Adrenal gland (tissue), 5 donors: Measurements from ENCODE around the gene MRPL9.

Source experiments
- POLR2A ChIP-seq, 2 donors: fragments of 450-650 bp; IDR thresholded peaks; one replicate each; pipeline ENCODE4 v1.6.1; 2017; ENCODE audit warnings: antibody characterized with exemption in 2 of 2, mild to moderate bottlenecking in 2 of 2, moderate library complexity in 1 of 2
- TF ChIP-seq, protein P1 (sequence below), 6 experiments: fragments of 450-650 bp in 4 of 6; fragments of 200-600 bp in 2 of 6; sonication (generic) in 1 of 6; IDR thresholded peaks; 1 replicate in 5 of 6; 2 replicates in 1 of 6; pipeline versions ENCODE4 v1.5.1 to v1.8.0; 2016 to 2021; ENCODE audit warnings: antibody characterized with exemption in 6 of 6, mild to moderate bottlenecking in 2 of 6, moderate library complexity in 1 of 6
- donor health status: DM: no; HTN: no; CAD: no.

DNA sequence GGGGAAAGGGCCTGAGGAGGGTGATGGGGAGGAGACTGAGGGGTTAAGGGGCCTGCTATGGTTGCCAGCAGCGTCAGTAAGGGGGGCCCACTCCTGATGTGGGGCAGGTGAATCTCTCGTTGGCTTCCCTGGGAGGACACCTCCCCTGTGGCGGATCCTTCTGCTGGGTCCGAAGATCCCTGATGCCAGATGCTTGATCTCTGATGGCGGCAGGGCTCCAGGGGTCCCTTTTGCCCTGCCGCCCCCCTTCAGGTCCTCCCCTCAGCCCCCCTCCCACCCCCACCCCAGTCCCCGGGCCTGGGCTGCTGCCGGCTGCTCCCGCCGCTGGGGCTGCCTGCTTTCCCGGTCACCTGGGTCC is 46.9 kb downstream of the MRPL9 start:
- TF ChIP-seq, protein P1, sequence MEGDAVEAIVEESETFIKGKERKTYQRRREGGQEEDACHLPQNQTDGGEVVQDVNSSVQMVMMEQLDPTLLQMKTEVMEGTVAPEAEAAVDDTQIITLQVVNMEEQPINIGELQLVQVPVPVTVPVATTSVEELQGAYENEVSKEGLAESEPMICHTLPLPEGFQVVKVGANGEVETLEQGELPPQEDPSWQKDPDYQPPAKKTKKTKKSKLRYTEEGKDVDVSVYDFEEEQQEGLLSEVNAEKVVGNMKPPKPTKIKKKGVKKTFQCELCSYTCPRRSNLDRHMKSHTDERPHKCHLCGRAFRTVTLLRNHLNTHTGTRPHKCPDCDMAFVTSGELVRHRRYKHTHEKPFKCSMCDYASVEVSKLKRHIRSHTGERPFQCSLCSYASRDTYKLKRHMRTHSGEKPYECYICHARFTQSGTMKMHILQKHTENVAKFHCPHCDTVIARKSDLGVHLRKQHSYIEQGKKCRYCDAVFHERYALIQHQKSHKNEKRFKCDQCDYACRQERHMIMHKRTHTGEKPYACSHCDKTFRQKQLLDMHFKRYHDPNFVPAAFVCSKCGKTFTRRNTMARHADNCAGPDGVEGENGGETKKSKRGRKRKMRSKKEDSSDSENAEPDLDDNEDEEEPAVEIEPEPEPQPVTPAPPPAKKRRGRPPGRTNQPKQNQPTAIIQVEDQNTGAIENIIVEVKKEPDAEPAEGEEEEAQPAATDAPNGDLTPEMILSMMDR (IDR thresholded peaks at IDR 0.05), result no peak
- TF ChIP-seq POLR2A (IDR thresholded peaks at IDR 0.05), result no peak
